ENCODE measurements around the gene ARID3A.

GRCh38 chr19:929203-929890 is 3.5 kb downstream of the ARID3A start:
- TF ChIP-seq EZH2phosphoT487 (IDR thresholded peaks at IDR 0.05; ENCODE audit: insufficient read depth, low read depth) (no peak), EZH2 (IDR thresholded peaks at IDR 0.05; ENCODE audit: insufficient read depth, poor library complexity, severe bottlenecking) (no peak)
